ENCODE results near the gene TOX2. TPM values are rescaled to one million over a fixed set of nuclear protein-coding genes. Genes with fewer than 3 reads are reported as not detected.

Gene TOX2
- total and polyA plus RNA-seq, 2 of the 4 experiments (the other 2 are of a cell fraction): 1.3 to 17.5 TPM

DNA sequence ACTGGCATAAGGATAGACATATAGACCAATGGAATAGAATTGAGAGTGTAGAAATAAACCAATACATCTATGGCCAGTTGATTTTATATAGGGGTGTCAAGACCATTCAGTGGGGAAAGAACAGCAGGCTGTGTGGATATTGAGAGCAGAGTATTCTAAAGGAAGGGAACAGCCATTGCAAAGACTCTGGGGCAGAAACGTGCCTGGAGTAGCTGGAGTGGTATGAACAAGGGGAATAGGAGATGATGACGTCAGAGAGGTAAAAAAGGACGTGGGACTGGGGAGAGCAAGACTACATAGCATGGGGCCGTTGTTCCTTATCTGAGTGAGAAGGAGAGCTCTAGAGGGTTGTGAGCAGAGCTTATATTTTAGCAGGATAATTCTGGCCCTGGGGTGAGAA is 85.2 kb downstream of the TOX2 start:
- ATAC-seq (ENCODE audit: low read depth) (no peak), DNase-seq (no peak)
- H2BK120ac ChIP-seq (ENCODE audit: low read depth, low read length): no peak overlapping the region
- peaks cover 27% of the 10 kb centered on the region for H3K9me1 ChIP-seq (ENCODE audit: insufficient read depth, low read length)
- ChIA-PET POLR2A (ENCODE audit: unreplicated experiment) (no interaction called here), CTCF (no interaction called here)
- H4K91ac ChIP-seq (ENCODE audit: insufficient read depth, low read depth, low read length): no peak overlapping the region
- TF ChIP-seq SMC3 (IDR thresholded peaks at IDR 0.05; ENCODE audit: low read depth, low read length) (no peak), RFX5 (IDR thresholded peaks at IDR 0.05; ENCODE audit: low read depth, low read length) (no peak), ELK1 (IDR thresholded peaks at IDR 0.05; ENCODE audit: borderline replicate concordance, low read depth, low read length) (no peak), MXI1 (IDR thresholded peaks at IDR 0.05; ENCODE audit: borderline replicate concordance, low read depth, low read length) (no peak), POLR2A (IDR thresholded peaks at IDR 0.05; ENCODE audit: low read depth, low read length) (no peak), NFE2L2 (IDR thresholded peaks at IDR 0.05; ENCODE audit: low read depth, low read length) (no peak), MAFK (IDR thresholded peaks at IDR 0.05; ENCODE audit: low read depth, low read length) (no peak), RCOR1 (IDR thresholded peaks at IDR 0.05; ENCODE audit: insufficient replicate concordance, low read length) (no peak), FOS (IDR thresholded peaks at IDR 0.05; ENCODE audit: low read depth, low read length) (no peak), MAZ (IDR thresholded peaks at IDR 0.05; ENCODE audit: borderline replicate concordance, low read depth, low read length) (no peak), BHLHE40 (IDR thresholded peaks at IDR 0.05; ENCODE audit: low read depth, low read length) (no peak)
- no peak overlapping the region for H2AK9ac ChIP-seq (replicated peaks; ENCODE audit: low read depth, low read length, poor library complexity)
- WGBS, 2 experiments (ENCODE audit: extremely low coverage in 2 of 2, insufficient read length in 1 of 2): 65% methylated on average over 4 of the region's 4 CpGs; no CpG with 5 or more reads in 1 of the 2 experiments
- no peak overlapping the region for H3K27ac ChIP-seq (ENCODE audit: insufficient read depth, low read length)
- no peak overlapping the region for H3K9ac ChIP-seq (ENCODE audit: low read depth, low read length)
- in situ Hi-C loops (cut with MboI; ENCODE audit: low sequenced_read_pairs): no loop called here
- H4K5ac ChIP-seq (ENCODE audit: low read depth, low read length): no peak overlapping the region
- H3K79me1 ChIP-seq (ENCODE audit: low read depth in 1 of 2, low read length in 2 of 2): peaks cover 45 to 75% of the 10 kb centered on the region in 2 experiments
- H3K36me3 ChIP-seq (ENCODE audit: control insufficient read depth, insufficient read depth, low read length): no peaks in the 10 kb centered on the region
- no peak overlapping the region for H3K4me3 ChIP-seq (ENCODE audit: insufficient read depth, low read depth, low read length)
- H3K56ac ChIP-seq (ENCODE audit: extremely low read depth, insufficient read depth, low read length): no peak overlapping the region
- no peak overlapping the region for H2AK5ac ChIP-seq (ENCODE audit: low read depth, low read length)
- no peak overlapping the region for H3K4me2 ChIP-seq (ENCODE audit: low read depth, low read length)
- H3K27me3 ChIP-seq (ENCODE audit: control insufficient read depth, insufficient read depth, low read length): no peaks in the 10 kb centered on the region
- intact Hi-C loops (cut with micrococcal nuclease): no loop called here
- no TSS peak for BruUV-seq (replicated peaks)
- H3K4me1 ChIP-seq (ENCODE audit: control insufficient read depth, insufficient read depth, low read length): no peaks in the 10 kb centered on the region
- peaks cover 21% of the 10 kb centered on the region; the same call in 1 of the 2 replicates for H4K20me1 ChIP-seq (ENCODE audit: insufficient read depth, low read length)
- H3K18ac ChIP-seq (ENCODE audit: low read depth, low read length): no peak overlapping the region
- no peak overlapping the region for H4K8ac ChIP-seq (ENCODE audit: low read depth in 2 of 2, low read length in 2 of 2)
- no peak overlapping the region for H2BK20ac ChIP-seq (ENCODE audit: low read depth, low read length)
- no peak overlapping the region for H2BK5ac ChIP-seq (ENCODE audit: low read depth, low read length, poor library complexity, severe bottlenecking)
- dilution Hi-C loops (cut with HindIII; ENCODE audit: low sequenced_read_pairs, unreplicated experiment): no loop called here
- H3K23ac ChIP-seq (ENCODE audit: low read depth, low read length): no peak overlapping the region
- H2AFZ ChIP-seq (replicated peaks; ENCODE audit: low read length, poor library complexity): no peak overlapping the region
- H3K9me3 ChIP-seq (ENCODE audit: control insufficient read depth, insufficient read depth, low read length): no peaks in the 10 kb centered on the region
- H2BK15ac ChIP-seq (ENCODE audit: low read depth, low read length): no peak overlapping the region
- H3K4ac ChIP-seq (ENCODE audit: low read depth, low read length): no peak overlapping the region
- no peak overlapping the region for H3K14ac ChIP-seq (replicated peaks; ENCODE audit: low read depth, low read length)

All from IMR-90 (cell line).